ENCODE data around the gene C19orf47.

The C19orf47 gene

GRCh38 chr19:40283414-40284250 lies 64.6 kb downstream of the C19orf47 start:
- DNase-seq (ENCODE audit: low read depth in 3 of 3), result no peak

GRCh38 chr19:40282920-40283319 lies 65.3 kb downstream of the C19orf47 start:
- DNase-seq (ENCODE audit: low read depth in 3 of 3), result no peak

GRCh38 chr19:40282209-40282580 lies 66.0 kb downstream of the C19orf47 start:
- no peak for DNase-seq (ENCODE audit: low read depth in 3 of 3)

- no peak for DNase-seq (ENCODE audit: low read depth in 3 of 3)
These were observed 66.6 kb downstream of the C19orf47 start for GRCh38 chr19:40281381-40282208.

- no peak for DNase-seq (ENCODE audit: low read depth in 3 of 3)
These were observed 67.5 kb downstream of the C19orf47 start for GRCh38 chr19:40280608-40281221.

GRCh38 chr19:40279761-40280607 lies 68.2 kb downstream of the C19orf47 start:
- no peak for DNase-seq (ENCODE audit: low read depth in 3 of 3)

- DNase-seq (ENCODE audit: low read depth in 3 of 3), result no peak
These were observed 69.1 kb downstream of the C19orf47 start for GRCh38 chr19:40279120-40279551.

GRCh38 chr19:40278361-40279035 lies 69.7 kb downstream of the C19orf47 start:
- DNase-seq (ENCODE audit: low read depth in 3 of 3), result no peak

- no peak for DNase-seq (ENCODE audit: low read depth in 3 of 3)
These were observed 70.7 kb downstream of the C19orf47 start for GRCh38 chr19:40277356-40278059.

GRCh38 chr19:40274585-40275544 lies 73.3 kb downstream of the C19orf47 start:
- DNase-seq (ENCODE audit: low read depth in 3 of 3), result no peak

GRCh38 chr19:40273469-40274360 lies 74.5 kb downstream of the C19orf47 start:
- DNase-seq (ENCODE audit: low read depth in 3 of 3), result no peak

- no peak for DNase-seq (ENCODE audit: low read depth in 3 of 3)
These were observed 75.9 kb downstream of the C19orf47 start for GRCh38 chr19:40272261-40272660.

GRCh38 chr19:40271706-40272105 lies 76.5 kb downstream of the C19orf47 start:
- DNase-seq (ENCODE audit: low read depth in 3 of 3), result no peak

GRCh38 chr19:40270362-40271089 lies 77.7 kb downstream of the C19orf47 start:
- DNase-seq (ENCODE audit: low read depth in 3 of 3), result no peak

Measured in stimulated activated CD4-positive, alpha-beta T cell treated with anti-CD3 and anti-CD28 coated beads, TNF-alpha, amount 100 ng/mL, for 4 hours (primary cell).